ENCODE results near the gene BRD2.

DNA sequence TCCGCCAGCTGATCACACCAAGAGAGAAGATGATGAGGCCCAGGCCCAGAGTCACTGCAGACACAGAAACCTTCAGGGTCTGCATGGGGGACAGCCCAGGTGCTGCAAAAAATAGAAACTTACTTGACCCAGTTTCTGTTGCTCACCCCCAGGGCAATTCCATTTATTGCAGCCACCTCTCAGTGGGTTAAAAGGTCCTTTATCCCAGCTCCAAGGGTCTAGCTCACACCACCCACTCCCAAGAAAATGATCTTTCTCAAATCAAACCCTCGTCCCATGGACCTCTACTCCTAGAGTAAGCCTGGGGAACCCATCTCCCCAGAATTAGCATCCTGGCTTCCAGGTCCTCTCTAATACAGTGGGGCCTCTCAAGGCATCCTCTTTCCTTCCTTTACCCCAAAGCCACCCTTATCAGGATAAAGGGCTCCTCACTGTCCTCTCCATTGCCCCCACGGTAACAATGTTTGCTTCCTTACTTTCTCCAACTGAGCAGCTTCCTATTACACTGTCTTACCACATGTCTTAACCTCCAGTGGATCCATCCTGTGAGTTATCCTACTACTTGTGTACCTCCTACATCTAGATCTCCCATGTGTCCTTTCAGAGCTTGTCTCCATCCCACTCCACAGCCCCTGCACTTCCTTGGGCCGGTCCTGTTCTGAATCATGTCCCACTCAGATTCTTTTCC is 32.7 kb upstream of the BRD2 start:
- TF ChIP-seq POLR2AphosphoS5 (IDR thresholded peaks at IDR 0.05; ENCODE audit: low read depth, low read length): no peak
- no peak for TF ChIP-seq SIN3A (IDR thresholded peaks at IDR 0.05; ENCODE audit: borderline replicate concordance, insufficient read depth, low read length)
- TF ChIP-seq, protein P1, sequence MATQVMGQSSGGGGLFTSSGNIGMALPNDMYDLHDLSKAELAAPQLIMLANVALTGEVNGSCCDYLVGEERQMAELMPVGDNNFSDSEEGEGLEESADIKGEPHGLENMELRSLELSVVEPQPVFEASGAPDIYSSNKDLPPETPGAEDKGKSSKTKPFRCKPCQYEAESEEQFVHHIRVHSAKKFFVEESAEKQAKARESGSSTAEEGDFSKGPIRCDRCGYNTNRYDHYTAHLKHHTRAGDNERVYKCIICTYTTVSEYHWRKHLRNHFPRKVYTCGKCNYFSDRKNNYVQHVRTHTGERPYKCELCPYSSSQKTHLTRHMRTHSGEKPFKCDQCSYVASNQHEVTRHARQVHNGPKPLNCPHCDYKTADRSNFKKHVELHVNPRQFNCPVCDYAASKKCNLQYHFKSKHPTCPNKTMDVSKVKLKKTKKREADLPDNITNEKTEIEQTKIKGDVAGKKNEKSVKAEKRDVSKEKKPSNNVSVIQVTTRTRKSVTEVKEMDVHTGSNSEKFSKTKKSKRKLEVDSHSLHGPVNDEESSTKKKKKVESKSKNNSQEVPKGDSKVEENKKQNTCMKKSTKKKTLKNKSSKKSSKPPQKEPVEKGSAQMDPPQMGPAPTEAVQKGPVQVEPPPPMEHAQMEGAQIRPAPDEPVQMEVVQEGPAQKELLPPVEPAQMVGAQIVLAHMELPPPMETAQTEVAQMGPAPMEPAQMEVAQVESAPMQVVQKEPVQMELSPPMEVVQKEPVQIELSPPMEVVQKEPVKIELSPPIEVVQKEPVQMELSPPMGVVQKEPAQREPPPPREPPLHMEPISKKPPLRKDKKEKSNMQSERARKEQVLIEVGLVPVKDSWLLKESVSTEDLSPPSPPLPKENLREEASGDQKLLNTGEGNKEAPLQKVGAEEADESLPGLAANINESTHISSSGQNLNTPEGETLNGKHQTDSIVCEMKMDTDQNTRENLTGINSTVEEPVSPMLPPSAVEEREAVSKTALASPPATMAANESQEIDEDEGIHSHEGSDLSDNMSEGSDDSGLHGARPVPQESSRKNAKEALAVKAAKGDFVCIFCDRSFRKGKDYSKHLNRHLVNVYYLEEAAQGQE (IDR thresholded peaks at IDR 0.05; ENCODE audit: insufficient read depth in 1 of 2, low read depth in 2 of 2, low read length in 2 of 2): no peak
- no peak for TF ChIP-seq TAF1 (IDR thresholded peaks at IDR 0.05; ENCODE audit: borderline replicate concordance, insufficient read depth, low read length)
